HL-60 (cell line): ENCODE data around the gene CTIF.
A peak's percentile ranks its signal among the peaks of the same experiment; 100 is the strongest.

ENCODE experiments used
- DNase-seq, 2 experiments: peaks; one replicate each; pipeline ENCODE4 v3.0.0-alpha.2; 2010 to 2020; ENCODE audit warnings: low read depth in 1 of 2, low spot score in 1 of 2
- H3K27ac ChIP-seq: fragments of 250-450 bp; sonication (Bioruptor Pico); replicated peaks from 2 replicates; pipeline ENCODE4 v1.5.1; 2020; ENCODE audit warnings: mild to moderate bottlenecking, moderate library complexity
- H3K27me3 ChIP-seq: fragments of 250-450 bp; sonication (Bioruptor Pico); 2 replicates; pipeline ENCODE4 v1.5.1; 2021; ENCODE audit warnings: mild to moderate bottlenecking, moderate library complexity; ENCODE audit not compliant: insufficient read depth, poor library complexity, severe bottlenecking
- H3K4me3 ChIP-seq: replicated peaks from 2 replicates; pipeline ENCODE4 v1.5.1; 2011; ENCODE audit warnings: mild to moderate bottlenecking, control low read depth, low read length; ENCODE audit not compliant: insufficient read depth
- GABPA ChIP-seq: IDR thresholded peaks from 2 replicates; pipeline ENCODE4 v1.6.1; 2012; ENCODE audit warnings: low read depth
- POLR2AphosphoS5 ChIP-seq: IDR thresholded peaks from 2 replicates; pipeline ENCODE4 v1.6.1; 2012; ENCODE audit warnings: low read depth
- SPI1 ChIP-seq: IDR thresholded peaks from 2 replicates; pipeline ENCODE4 v1.6.1; 2012; ENCODE audit warnings: low read depth, mild to moderate bottlenecking, borderline replicate concordance
- TF ChIP-seq, protein P1 (sequence below): IDR thresholded peaks from one replicate; pipeline ENCODE4 v1.5.1; 2011; ENCODE audit warnings: low read length, control low read depth, inconsistent platforms; ENCODE audit not compliant: insufficient read depth
- TF ChIP-seq, protein P2 (sequence below): IDR thresholded peaks from 2 replicates; pipeline ENCODE4 v1.6.1; 2012; ENCODE audit warnings: low read depth; ENCODE audit not compliant: insufficient replicate concordance

CTIF gene

DNA sequence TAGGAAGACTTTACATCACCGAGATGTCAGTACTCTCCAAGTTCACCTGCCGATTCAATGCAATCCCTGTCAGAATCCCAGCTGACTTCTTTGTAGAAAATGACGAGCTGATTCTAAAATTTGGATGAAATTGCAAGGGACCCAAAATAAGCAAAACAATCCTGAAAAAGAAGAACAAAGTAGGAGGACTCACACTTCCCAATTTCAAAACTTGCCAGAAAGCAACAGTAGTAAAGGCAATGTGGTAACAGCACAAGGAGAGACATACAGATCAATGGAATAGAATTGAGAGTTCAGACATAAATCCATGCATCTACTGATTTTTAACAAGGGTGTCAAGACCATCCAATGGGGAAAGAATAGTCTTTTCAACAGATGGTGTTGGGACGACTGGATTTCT, 359.7 kb downstream of the CTIF start:
- no peak for TF ChIP-seq POLR2AphosphoS5
- TF ChIP-seq, protein P1, sequence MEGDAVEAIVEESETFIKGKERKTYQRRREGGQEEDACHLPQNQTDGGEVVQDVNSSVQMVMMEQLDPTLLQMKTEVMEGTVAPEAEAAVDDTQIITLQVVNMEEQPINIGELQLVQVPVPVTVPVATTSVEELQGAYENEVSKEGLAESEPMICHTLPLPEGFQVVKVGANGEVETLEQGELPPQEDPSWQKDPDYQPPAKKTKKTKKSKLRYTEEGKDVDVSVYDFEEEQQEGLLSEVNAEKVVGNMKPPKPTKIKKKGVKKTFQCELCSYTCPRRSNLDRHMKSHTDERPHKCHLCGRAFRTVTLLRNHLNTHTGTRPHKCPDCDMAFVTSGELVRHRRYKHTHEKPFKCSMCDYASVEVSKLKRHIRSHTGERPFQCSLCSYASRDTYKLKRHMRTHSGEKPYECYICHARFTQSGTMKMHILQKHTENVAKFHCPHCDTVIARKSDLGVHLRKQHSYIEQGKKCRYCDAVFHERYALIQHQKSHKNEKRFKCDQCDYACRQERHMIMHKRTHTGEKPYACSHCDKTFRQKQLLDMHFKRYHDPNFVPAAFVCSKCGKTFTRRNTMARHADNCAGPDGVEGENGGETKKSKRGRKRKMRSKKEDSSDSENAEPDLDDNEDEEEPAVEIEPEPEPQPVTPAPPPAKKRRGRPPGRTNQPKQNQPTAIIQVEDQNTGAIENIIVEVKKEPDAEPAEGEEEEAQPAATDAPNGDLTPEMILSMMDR, result no peak
- peak; percentile 74 for TF ChIP-seq SPI1
- TF ChIP-seq, protein P2, sequence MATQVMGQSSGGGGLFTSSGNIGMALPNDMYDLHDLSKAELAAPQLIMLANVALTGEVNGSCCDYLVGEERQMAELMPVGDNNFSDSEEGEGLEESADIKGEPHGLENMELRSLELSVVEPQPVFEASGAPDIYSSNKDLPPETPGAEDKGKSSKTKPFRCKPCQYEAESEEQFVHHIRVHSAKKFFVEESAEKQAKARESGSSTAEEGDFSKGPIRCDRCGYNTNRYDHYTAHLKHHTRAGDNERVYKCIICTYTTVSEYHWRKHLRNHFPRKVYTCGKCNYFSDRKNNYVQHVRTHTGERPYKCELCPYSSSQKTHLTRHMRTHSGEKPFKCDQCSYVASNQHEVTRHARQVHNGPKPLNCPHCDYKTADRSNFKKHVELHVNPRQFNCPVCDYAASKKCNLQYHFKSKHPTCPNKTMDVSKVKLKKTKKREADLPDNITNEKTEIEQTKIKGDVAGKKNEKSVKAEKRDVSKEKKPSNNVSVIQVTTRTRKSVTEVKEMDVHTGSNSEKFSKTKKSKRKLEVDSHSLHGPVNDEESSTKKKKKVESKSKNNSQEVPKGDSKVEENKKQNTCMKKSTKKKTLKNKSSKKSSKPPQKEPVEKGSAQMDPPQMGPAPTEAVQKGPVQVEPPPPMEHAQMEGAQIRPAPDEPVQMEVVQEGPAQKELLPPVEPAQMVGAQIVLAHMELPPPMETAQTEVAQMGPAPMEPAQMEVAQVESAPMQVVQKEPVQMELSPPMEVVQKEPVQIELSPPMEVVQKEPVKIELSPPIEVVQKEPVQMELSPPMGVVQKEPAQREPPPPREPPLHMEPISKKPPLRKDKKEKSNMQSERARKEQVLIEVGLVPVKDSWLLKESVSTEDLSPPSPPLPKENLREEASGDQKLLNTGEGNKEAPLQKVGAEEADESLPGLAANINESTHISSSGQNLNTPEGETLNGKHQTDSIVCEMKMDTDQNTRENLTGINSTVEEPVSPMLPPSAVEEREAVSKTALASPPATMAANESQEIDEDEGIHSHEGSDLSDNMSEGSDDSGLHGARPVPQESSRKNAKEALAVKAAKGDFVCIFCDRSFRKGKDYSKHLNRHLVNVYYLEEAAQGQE, result no peak
- TF ChIP-seq GABPA, result no peak
- no peak overlapping the region for H3K27ac ChIP-seq
- no peaks in the 10 kb centered on the region for H3K27me3 ChIP-seq
- no peak overlapping the region for H3K4me3 ChIP-seq
- DNase-seq, result no peak

DNA sequence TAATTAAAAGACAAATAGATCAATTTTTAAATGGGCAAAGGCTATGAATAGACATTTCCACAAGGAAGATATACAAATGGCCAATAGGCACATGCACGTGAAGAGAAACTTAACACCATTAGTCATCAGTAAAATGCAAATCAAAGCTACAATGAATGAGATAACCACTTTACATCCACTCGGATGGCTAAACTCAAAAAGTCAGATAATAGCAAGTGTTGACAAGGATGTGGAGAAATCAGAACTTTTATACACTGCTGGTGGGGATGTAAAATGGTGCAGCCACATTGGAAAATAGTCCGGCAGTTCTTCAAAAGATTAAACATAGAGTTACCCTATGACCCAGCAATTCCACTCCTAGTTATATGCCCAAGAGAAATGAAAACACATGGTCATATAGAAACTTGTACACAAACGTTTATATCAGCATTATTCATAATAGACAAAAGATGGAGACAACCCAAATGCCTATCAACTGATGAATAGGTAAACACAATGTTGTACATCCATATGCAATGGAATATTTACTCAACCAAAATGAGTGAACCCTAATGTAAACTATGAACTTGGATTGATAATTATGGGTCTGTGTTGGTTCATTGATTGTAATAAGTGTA, 360.8 kb downstream of the CTIF start:
- no peak overlapping the region for H3K4me3 ChIP-seq
- no peak for TF ChIP-seq GABPA
- no peak for TF ChIP-seq SPI1
- TF ChIP-seq POLR2AphosphoS5, result no peak
- TF ChIP-seq, protein P1, result no peak
- TF ChIP-seq, protein P2, result no peak
- DNase-seq, result no peak
- H3K27ac ChIP-seq, result no peak overlapping the region
- no peaks in the 10 kb centered on the region for H3K27me3 ChIP-seq

DNA sequence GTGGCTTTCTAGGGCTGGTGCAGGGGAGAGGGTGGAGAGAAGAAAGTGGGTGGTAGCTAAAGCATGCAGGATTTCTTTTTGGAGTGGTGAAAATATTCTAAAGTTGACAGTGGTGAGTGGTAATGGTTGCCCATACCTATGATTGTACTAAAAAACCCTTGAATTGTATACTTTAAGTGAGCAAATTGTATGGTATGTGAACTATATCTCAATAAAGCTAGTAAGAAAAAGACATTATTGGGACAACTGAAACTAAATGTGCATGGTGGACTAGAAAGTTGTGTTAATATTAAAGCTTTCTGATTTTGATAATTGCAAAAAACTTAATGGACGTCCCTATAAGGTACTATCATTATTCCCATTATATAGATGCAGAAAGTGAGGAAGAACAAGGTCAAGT, 361.6 kb downstream of the CTIF start:
- DNase-seq, result no peak
- TF ChIP-seq SPI1 (no peak), GABPA (no peak), POLR2AphosphoS5 (no peak)
- TF ChIP-seq, protein P2, result no peak
- TF ChIP-seq, protein P1, result no peak
- no peak overlapping the region for H3K27ac ChIP-seq

More for the DNA sequence above, 361.6 kb downstream of the CTIF start:
- H3K27me3 ChIP-seq, result no peaks in the 10 kb centered on the region
- H3K4me3 ChIP-seq, result no peak overlapping the region
